HuH-7 (cell line): ENCODE results near the gene LCE5A.
"Not testable (repeated sequence)": the region's sequence is repeated elsewhere in the genome, so short reads cannot be mapped to it uniquely, and the experiment has no call there.

Source experiments
- DNase-seq: peaks from one replicate; pipeline ENCODE4 v3.0.0; 2011; ENCODE audit warnings: low spot score

LCE5A gene

GRCh38 chr1:152510503-152510902 lies at the start of gene LCE5A:
Gene LCE5A, plus strand, starts transcription at chr1:152510803. Its CDS starts 732 bp downstream, at chr1:152511535.
- DNase-seq, result no peak

GRCh38 chr1:152461544-152461943 lies 49.1 kb upstream of the LCE5A start:
- DNase-seq, result peak; percentile 19

GRCh38 chr1:152462636-152463035 lies 48.0 kb upstream of the LCE5A start:
- DNase-seq, result no peak

- DNase-seq, result no peak
Measured at GRCh38 chr1:152466217-152466616, 44.4 kb upstream of the LCE5A start.

GRCh38 chr1:152473887-152474537 lies 36.6 kb upstream of the LCE5A start:
- no peak for DNase-seq

GRCh38 chr1:152479792-152480595 lies 30.6 kb upstream of the LCE5A start:
- DNase-seq, result peak; percentile 45

GRCh38 chr1:152481869-152482664 lies 28.5 kb upstream of the LCE5A start:
- DNase-seq, result no peak

- DNase-seq, result peak; percentile 25
Measured at GRCh38 chr1:152486400-152487006, 24.1 kb upstream of the LCE5A start.

- DNase-seq, result no peak
Measured at GRCh38 chr1:152487871-152488270, 22.7 kb upstream of the LCE5A start.

GRCh38 chr1:152491537-152491936 lies 19.1 kb upstream of the LCE5A start:
- DNase-seq, result not testable (repeated sequence)

- peak; percentile 21 for DNase-seq
Measured at GRCh38 chr1:152495066-152495675, 15.4 kb upstream of the LCE5A start.

GRCh38 chr1:152497273-152497672 lies 13.3 kb upstream of the LCE5A start:
- peak; percentile 17 for DNase-seq

- DNase-seq, result no peak
Measured at GRCh38 chr1:152501704-152502103, 8.9 kb upstream of the LCE5A start.

- DNase-seq, result no peak
Measured at GRCh38 chr1:152502496-152503180, 8.0 kb upstream of the LCE5A start.

GRCh38 chr1:152505083-152505482 lies 5.5 kb upstream of the LCE5A start:
- DNase-seq, result no peak

- DNase-seq, result no peak
Measured at GRCh38 chr1:152506899-152507498, 3.6 kb upstream of the LCE5A start.

GRCh38 chr1:152511596-152511995 lies 993 bp downstream of the LCE5A start:
- DNase-seq, result no peak

GRCh38 chr1:152513081-152513480 lies 2.5 kb downstream of the LCE5A start:
- no peak for DNase-seq

GRCh38 chr1:152514715-152515433 lies 4.3 kb downstream of the LCE5A start:
- DNase-seq, result no peak

- no peak for DNase-seq
Measured at GRCh38 chr1:152515434-152515783, 4.8 kb downstream of the LCE5A start.
